GM23338 (cell line): Measurements from ENCODE around the gene BLTP3B. TPM values are rescaled to one million over a fixed set of nuclear protein-coding genes. Genes with fewer than 3 reads are reported as not detected.
"Not testable (repeated sequence)": the region's sequence is repeated elsewhere in the genome, so short reads cannot be mapped to it uniquely, and the experiment has no call there.

Source experiments
- ATAC-seq: fragments of 200-7000 bp; cut with Tn5 transposase; 3 replicates; pipeline ENCODE4 v1.9.1; 2020
- DNase-seq: peaks from one replicate; pipeline ENCODE4 v3.0.0-alpha.2; 2015; ENCODE audit warnings: low spot score
- H2AFZ ChIP-seq: fragments of 200-600 bp; sonication (generic); 2 replicates; pipeline ENCODE4 v1.8.0; 2016; ENCODE audit warnings: antibody characterized with exemption, mild to moderate bottlenecking, moderate library complexity
- H3F3A ChIP-seq: fragments of 200-600 bp; sonication (generic); replicated peaks from 2 replicates; pipeline ENCODE4 v1.8.0; 2017; ENCODE audit warnings: antibody characterized with exemption, mixed run types, low read depth
- H3K27ac ChIP-seq: fragments of 200-600 bp; sonication (generic); 2 replicates; pipeline ENCODE4 v1.6.1; 2016; ENCODE audit warnings: low read depth
- H3K27me3 ChIP-seq: fragments of 200-600 bp; sonication (generic); 2 replicates; pipeline ENCODE4 v1.8.0; 2016; ENCODE audit warnings: mild to moderate bottlenecking, mixed run types, moderate library complexity; ENCODE audit not compliant: insufficient read depth
- H3K36me3 ChIP-seq: fragments of 200-600 bp; sonication (generic); 2 replicates; pipeline ENCODE4 v1.8.0; 2016; ENCODE audit warnings: mild to moderate bottlenecking; ENCODE audit not compliant: insufficient read depth
- H3K4me1 ChIP-seq: fragments of 200-600 bp; sonication (generic); 2 replicates; pipeline ENCODE4 v1.8.0; 2016; ENCODE audit warnings: mild to moderate bottlenecking, moderate library complexity; ENCODE audit not compliant: insufficient read depth
- H3K4me2 ChIP-seq: fragments of 200-600 bp; sonication (generic); 2 replicates; pipeline ENCODE4 v1.7.1; 2017; ENCODE audit warnings: mixed run types
- H3K4me3 ChIP-seq: fragments of 200-600 bp; sonication (generic); 2 replicates; pipeline ENCODE4 v1.6.1; 2016; ENCODE audit warnings: mixed run types
- H3K79me2 ChIP-seq: fragments of 200-600 bp; sonication (generic); replicated peaks from 2 replicates; pipeline ENCODE4 v1.8.0; 2017; ENCODE audit warnings: mild to moderate bottlenecking; ENCODE audit not compliant: insufficient read depth
- H3K9me2 ChIP-seq: fragments of 200-600 bp; sonication (generic); 2 replicates; pipeline ENCODE4 v1.8.0; 2017; ENCODE audit not compliant: insufficient read depth
- H4K20me1 ChIP-seq: fragments of 200-600 bp; sonication (generic); replicated peaks from 2 replicates; pipeline ENCODE4 v1.8.0; 2017; ENCODE audit warnings: mild to moderate bottlenecking; ENCODE audit not compliant: insufficient read depth
- H3K27ac Mint-ChIP-seq: 2 replicates; pipeline ENCODE4 v1.8.0; 2020; ENCODE audit warnings: inconsistent platforms, mild to moderate bottlenecking, moderate library complexity, mixed read lengths
- H3K27me3 Mint-ChIP-seq: 3 replicates; pipeline ENCODE4 v1.8.0; 2022; ENCODE audit warnings: low read depth, mild to moderate bottlenecking, moderate library complexity, mixed read lengths, inconsistent platforms; ENCODE audit not compliant: insufficient read depth, poor library complexity
- H3K36me3 Mint-ChIP-seq: 3 replicates; pipeline ENCODE4 v1.8.0; 2021; ENCODE audit warnings: low read depth, mild to moderate bottlenecking, inconsistent platforms, moderate library complexity, mixed read lengths
- H3K4me1 Mint-ChIP-seq: 3 replicates; pipeline ENCODE4 v1.8.0; 2020; ENCODE audit warnings: mild to moderate bottlenecking, inconsistent platforms, mixed read lengths
- H3K4me3 Mint-ChIP-seq: 3 replicates; pipeline ENCODE4 v1.8.0; 2021; ENCODE audit warnings: moderate library complexity, mild to moderate bottlenecking, inconsistent platforms, mixed read lengths
- H3K9me3 Mint-ChIP-seq: 3 replicates; pipeline ENCODE4 v1.8.0; 2020; ENCODE audit warnings: moderate library complexity, mild to moderate bottlenecking, inconsistent platforms, mixed read lengths
- CREB1 ChIP-seq: fragments of 250-450 bp; sonication (Bioruptor Pico); IDR thresholded peaks from 2 replicates; pipeline ENCODE4 v1.5.0; 2020; ENCODE audit warnings: low read depth, mild to moderate bottlenecking, moderate library complexity
- EZH2 ChIP-seq: fragments of 200-600 bp; sonication (generic); IDR thresholded peaks from one replicate; pipeline ENCODE4 v1.8.0; 2017; ENCODE audit warnings: antibody characterized with exemption, mild to moderate bottlenecking, low read depth; ENCODE audit not compliant: unreplicated experiment
- EZH2phosphoT487 ChIP-seq: fragments of 200-600 bp; sonication (generic); IDR thresholded peaks from one replicate; pipeline ENCODE4 v1.8.1; 2018; ENCODE audit warnings: antibody characterized with exemption; ENCODE audit not compliant: unreplicated experiment
- JUNB ChIP-seq: IDR thresholded peaks from one replicate; pipeline ENCODE4 v1.6.1; 2016; ENCODE audit warnings: antibody characterized with exemption; ENCODE audit not compliant: unreplicated experiment
- NANOG ChIP-seq: IDR thresholded peaks from 2 replicates; pipeline ENCODE4 v1.6.1; 2016; ENCODE audit warnings: antibody characterized with exemption, borderline replicate concordance
- POLR2AphosphoS5 ChIP-seq: IDR thresholded peaks from 2 replicates; pipeline ENCODE4 v1.6.1; 2016; ENCODE audit warnings: antibody characterized with exemption, low read depth
- ZNF114 ChIP-seq: fragments of 250-450 bp; sonication (Bioruptor Pico); IDR thresholded peaks from 2 replicates; pipeline ENCODE4 v1.5.0; 2020; ENCODE audit warnings: mild to moderate bottlenecking, moderate library complexity
- ZNF331 ChIP-seq: fragments of 250-450 bp; sonication (Bioruptor Pico); IDR thresholded peaks from 2 replicates; pipeline ENCODE4 v1.5.0; 2020; ENCODE audit warnings: low read depth, mild to moderate bottlenecking, moderate library complexity
- polyA plus RNA-seq: library from polyadenylated mRNA; unstranded; fragments of >200 nt; fragmentation: Nextera tagmentation; extraction: Ambion mirVana; gene quantifications from 2 replicates; pipeline ENCODE4 v1.2.1, GENCODE V29; 2016
- total RNA-seq: library from RNA; depleted of rRNA; stranded (reverse); fragments of >200 nt; shearing (Covaris generic); gene quantifications from 2 replicates; pipeline ENCODE4 v1.2.3, GENCODE V29; 2014
- TF ChIP-seq, protein P1 (sequence below), 2 experiments: fragments of 200-600 bp in 1 of 2; sonication (generic) in 1 of 2; conservative IDR thresholded peaks; 2 replicates each; pipeline versions ENCODE4 v1.5.1 to v1.6.1; 2016 to 2017; ENCODE audit warnings: antibody characterized with exemption in 2 of 2, low read depth in 2 of 2, mild to moderate bottlenecking in 2 of 2, moderate library complexity in 1 of 2
- TF ChIP-seq, protein P2 (sequence below): IDR thresholded peaks from one replicate; pipeline ENCODE4 v1.6.1; 2018; ENCODE audit warnings: antibody characterized with exemption; ENCODE audit not compliant: unreplicated experiment
- TF ChIP-seq, protein P3 (sequence below): IDR thresholded peaks from 2 replicates; pipeline ENCODE4 v1.6.1; 2016; ENCODE audit warnings: antibody characterized with exemption

BLTP3B gene
- total and polyA plus RNA-seq, 2 experiments from 2014 or later = 11.2 to 35.8 TPM

DNA sequence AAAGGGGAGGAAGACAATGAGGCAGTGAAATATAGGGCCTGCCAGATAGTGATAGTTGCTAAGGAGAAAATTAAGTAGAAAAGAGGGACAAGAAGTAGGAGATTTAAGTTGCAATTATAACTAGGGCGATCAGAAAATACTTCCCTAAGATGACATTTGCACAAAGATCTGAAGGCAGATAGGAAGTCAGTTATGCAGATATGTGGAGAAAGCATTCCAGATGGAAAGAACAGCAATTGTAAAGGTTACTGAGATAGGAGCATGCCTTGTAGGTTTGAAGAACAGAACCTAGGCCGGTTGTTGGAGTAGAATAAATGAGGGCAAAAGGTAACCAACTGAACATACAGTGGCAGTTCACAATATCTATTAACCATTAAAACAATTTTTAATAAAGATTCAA is 36.6 kb upstream of the BLTP3B start (continued):
- TF ChIP-seq EZH2 (no peak), NANOG (no peak), JUNB (no peak), ZNF114 (no peak), POLR2AphosphoS5 (no peak)
- TF ChIP-seq, protein P1, sequence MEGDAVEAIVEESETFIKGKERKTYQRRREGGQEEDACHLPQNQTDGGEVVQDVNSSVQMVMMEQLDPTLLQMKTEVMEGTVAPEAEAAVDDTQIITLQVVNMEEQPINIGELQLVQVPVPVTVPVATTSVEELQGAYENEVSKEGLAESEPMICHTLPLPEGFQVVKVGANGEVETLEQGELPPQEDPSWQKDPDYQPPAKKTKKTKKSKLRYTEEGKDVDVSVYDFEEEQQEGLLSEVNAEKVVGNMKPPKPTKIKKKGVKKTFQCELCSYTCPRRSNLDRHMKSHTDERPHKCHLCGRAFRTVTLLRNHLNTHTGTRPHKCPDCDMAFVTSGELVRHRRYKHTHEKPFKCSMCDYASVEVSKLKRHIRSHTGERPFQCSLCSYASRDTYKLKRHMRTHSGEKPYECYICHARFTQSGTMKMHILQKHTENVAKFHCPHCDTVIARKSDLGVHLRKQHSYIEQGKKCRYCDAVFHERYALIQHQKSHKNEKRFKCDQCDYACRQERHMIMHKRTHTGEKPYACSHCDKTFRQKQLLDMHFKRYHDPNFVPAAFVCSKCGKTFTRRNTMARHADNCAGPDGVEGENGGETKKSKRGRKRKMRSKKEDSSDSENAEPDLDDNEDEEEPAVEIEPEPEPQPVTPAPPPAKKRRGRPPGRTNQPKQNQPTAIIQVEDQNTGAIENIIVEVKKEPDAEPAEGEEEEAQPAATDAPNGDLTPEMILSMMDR (conservative IDR thresholded peaks at IDR 0.05; ENCODE audit: low read depth in 2 of 2) = no peak
- TF ChIP-seq, protein P2, sequence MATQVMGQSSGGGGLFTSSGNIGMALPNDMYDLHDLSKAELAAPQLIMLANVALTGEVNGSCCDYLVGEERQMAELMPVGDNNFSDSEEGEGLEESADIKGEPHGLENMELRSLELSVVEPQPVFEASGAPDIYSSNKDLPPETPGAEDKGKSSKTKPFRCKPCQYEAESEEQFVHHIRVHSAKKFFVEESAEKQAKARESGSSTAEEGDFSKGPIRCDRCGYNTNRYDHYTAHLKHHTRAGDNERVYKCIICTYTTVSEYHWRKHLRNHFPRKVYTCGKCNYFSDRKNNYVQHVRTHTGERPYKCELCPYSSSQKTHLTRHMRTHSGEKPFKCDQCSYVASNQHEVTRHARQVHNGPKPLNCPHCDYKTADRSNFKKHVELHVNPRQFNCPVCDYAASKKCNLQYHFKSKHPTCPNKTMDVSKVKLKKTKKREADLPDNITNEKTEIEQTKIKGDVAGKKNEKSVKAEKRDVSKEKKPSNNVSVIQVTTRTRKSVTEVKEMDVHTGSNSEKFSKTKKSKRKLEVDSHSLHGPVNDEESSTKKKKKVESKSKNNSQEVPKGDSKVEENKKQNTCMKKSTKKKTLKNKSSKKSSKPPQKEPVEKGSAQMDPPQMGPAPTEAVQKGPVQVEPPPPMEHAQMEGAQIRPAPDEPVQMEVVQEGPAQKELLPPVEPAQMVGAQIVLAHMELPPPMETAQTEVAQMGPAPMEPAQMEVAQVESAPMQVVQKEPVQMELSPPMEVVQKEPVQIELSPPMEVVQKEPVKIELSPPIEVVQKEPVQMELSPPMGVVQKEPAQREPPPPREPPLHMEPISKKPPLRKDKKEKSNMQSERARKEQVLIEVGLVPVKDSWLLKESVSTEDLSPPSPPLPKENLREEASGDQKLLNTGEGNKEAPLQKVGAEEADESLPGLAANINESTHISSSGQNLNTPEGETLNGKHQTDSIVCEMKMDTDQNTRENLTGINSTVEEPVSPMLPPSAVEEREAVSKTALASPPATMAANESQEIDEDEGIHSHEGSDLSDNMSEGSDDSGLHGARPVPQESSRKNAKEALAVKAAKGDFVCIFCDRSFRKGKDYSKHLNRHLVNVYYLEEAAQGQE = no peak

DNA sequence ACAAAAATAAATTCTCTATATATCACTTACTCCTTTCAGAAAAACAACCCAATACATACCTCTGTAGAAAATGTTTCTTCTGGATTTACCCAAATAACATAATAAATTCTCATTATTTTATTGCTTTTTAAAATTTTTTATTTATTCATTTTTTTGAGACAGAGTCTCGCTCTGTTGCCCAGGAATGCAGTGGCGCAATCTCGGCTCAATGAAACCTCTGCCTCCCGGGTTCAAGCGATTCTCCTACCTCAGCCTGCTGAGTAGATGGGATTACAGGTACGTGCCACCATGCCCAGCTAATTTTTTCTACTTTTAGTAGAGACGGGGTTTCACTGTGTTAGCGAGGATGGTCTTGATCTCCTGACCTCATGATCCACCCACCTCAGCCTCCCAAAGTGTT is 33.8 kb upstream of the BLTP3B start:
- H4K20me1 ChIP-seq, H3K4me2 ChIP-seq, H3F3A ChIP-seq, H3K27me3 ChIP-seq, H3K4me3 ChIP-seq, H3K36me3 ChIP-seq, H3K36me3 Mint-ChIP-seq, ATAC-seq, H3K79me2 ChIP-seq, H2AFZ ChIP-seq, DNase-seq, H3K27ac Mint-ChIP-seq, H3K27ac ChIP-seq, H3K27me3 Mint-ChIP-seq, H3K4me1 ChIP-seq, H3K4me3 Mint-ChIP-seq, H3K4me1 Mint-ChIP-seq, H3K9me3 Mint-ChIP-seq, H3K9me2 ChIP-seq: not testable (repeated sequence)

DNA sequence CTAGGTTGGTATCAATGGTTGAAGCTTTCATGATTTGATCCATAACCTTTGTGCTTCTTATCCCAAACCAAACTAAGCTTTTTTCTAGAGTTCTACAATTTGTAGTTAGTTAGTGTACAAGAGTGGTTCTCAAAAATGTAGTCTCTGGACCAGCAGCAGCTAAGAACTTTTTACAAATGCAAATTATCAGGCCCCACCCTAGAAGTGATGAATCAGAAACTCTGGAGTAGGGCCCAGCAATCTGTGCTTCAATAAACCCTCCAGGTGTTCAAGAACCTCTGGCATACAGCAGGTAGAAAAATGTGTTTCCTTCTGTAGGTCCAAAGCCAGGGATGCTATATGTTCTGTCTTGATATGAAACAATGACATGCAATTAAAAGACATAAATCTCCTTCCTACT is 31.8 kb upstream of the BLTP3B start:
- Histone ChIP-seq H3K36me3 (no peaks in the 10 kb centered on the region), H3K79me2 (no peaks in the 10 kb centered on the region), H2AFZ (no peak overlapping the region), H4K20me1 (0 out of 2 replicates have a peak, but pooled peaks cover 3% of the 10 kb centered on the region), H3K4me3 (no peak overlapping the region), H3K4me2 (no peak overlapping the region), H3K9me2 (no peaks in the 10 kb centered on the region), H3K27ac (no peak overlapping the region), H3K4me1 (no peaks in the 10 kb centered on the region), H3F3A (no peaks in the 10 kb centered on the region), H3K27me3 (no peaks in the 10 kb centered on the region)
- Mint-ChIP-seq H3K4me3 (no peak overlapping the region), H3K4me1 (peaks cover 5% of the 10 kb centered on the region; the same call in 1 of the 3 replicates), H3K9me3 (no peaks in the 10 kb centered on the region), H3K27ac (no peak overlapping the region), H3K27me3 (no peaks in the 10 kb centered on the region), H3K36me3 (peaks cover 13% of the 10 kb centered on the region; the same call in 2 of the 3 replicates)
- DNase-seq (no peak), ATAC-seq (no peak)
- TF ChIP-seq ZNF331 = no peak
- TF ChIP-seq, protein P3, sequence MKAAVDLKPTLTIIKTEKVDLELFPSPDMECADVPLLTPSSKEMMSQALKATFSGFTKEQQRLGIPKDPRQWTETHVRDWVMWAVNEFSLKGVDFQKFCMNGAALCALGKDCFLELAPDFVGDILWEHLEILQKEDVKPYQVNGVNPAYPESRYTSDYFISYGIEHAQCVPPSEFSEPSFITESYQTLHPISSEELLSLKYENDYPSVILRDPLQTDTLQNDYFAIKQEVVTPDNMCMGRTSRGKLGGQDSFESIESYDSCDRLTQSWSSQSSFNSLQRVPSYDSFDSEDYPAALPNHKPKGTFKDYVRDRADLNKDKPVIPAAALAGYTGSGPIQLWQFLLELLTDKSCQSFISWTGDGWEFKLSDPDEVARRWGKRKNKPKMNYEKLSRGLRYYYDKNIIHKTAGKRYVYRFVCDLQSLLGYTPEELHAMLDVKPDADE = no peak
- no peak for TF ChIP-seq EZH2phosphoT487
- TF ChIP-seq CREB1 (CRISPR knock-in tag) = no peak
- TF ChIP-seq, protein P2 = no peak
- TF ChIP-seq EZH2 = no peak
- TF ChIP-seq, protein P1 (conservative IDR thresholded peaks at IDR 0.05; ENCODE audit: low read depth in 2 of 2) = no peak
- TF ChIP-seq ZNF114 = no peak
